ENCODE data around the gene LEFTY1.

- no peak for TF ChIP-seq CTCF (IDR thresholded peaks at IDR 0.05 in 2 of 3, conservative IDR thresholded peaks at IDR 0.05 in 1 of 3; ENCODE audit: borderline replicate concordance in 1 of 3, insufficient read depth in 1 of 3, low read depth in 2 of 3, low read length in 2 of 3)
- no peak for TF ChIP-seq ZBTB33 (IDR thresholded peaks at IDR 0.05; ENCODE audit: extremely low read depth, insufficient replicate concordance, low read length)
- no peak for TF ChIP-seq JUND (IDR thresholded peaks at IDR 0.05)
- TF ChIP-seq YY1 (IDR thresholded peaks at IDR 0.05; ENCODE audit: extremely low read depth, insufficient replicate concordance, low read depth, low read length): no peak
- TF ChIP-seq MAX (IDR thresholded peaks at IDR 0.05): no peak
- no peak for TF ChIP-seq EZH2phosphoT487 (IDR thresholded peaks at IDR 0.05; ENCODE audit: borderline replicate concordance)
- no peak for TF ChIP-seq POLR2A (IDR thresholded peaks at IDR 0.05; ENCODE audit: borderline replicate concordance, extremely low read depth, insufficient read depth, insufficient read length)
- TF ChIP-seq SP1 (IDR thresholded peaks at IDR 0.05; ENCODE audit: low read depth): no peak
- no peak for TF ChIP-seq POLR2AphosphoS5 (IDR thresholded peaks at IDR 0.05; ENCODE audit: low read depth, low read length)
- TF ChIP-seq SIN3A (IDR thresholded peaks at IDR 0.05; ENCODE audit: low read depth): no peak
- TF ChIP-seq TCF7L2 (IDR thresholded peaks at IDR 0.05; ENCODE audit: borderline replicate concordance, extremely low read depth, insufficient read depth, insufficient read length): no peak
- TF ChIP-seq ATF3 (IDR thresholded peaks at IDR 0.05): no peak
Measured at GRCh38 chr1:225914391-225914790, 25.4 kb upstream of the LEFTY1 start.

Measured in HCT116 (cell line).